ENCODE data around the gene OR14I1.

DNA sequence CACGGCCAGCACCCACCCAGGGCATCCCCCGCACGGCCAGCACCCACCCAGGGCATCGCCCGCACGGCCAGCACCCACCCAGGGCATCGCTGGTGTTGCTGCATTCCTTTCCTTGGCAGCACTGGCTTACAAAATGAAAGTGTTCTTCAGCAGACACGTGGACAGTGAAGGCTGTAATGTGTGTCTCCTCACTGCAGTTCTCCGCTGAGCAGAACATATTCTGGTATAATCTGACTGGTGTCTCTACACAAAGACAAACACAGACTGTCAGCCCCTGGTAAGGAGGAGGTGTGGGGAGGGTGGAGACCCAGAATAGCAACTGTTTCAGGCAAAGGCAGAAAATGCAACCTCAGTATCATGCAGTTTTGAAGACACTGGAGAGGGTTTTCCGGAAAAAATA is 45.6 kb upstream of the OR14I1 start:
- TF ChIP-seq POLR2AphosphoS5 (IDR thresholded peaks at IDR 0.05; ENCODE audit: low read depth, low read length) (no peak), POLR2A (IDR thresholded peaks at IDR 0.05; ENCODE audit: low read depth, low read length) (no peak)
